GM12874 (cell line): ENCODE results near the gene POU6F1.

Experiments
- CTCF ChIP-seq: IDR thresholded peaks from 2 replicates; pipeline ENCODE4 v1.5.1; 2011; ENCODE audit warnings: low read depth, mild to moderate bottlenecking, control low read depth, low read length, moderate library complexity; ENCODE audit not compliant: insufficient read depth

POU6F1 gene

DNA sequence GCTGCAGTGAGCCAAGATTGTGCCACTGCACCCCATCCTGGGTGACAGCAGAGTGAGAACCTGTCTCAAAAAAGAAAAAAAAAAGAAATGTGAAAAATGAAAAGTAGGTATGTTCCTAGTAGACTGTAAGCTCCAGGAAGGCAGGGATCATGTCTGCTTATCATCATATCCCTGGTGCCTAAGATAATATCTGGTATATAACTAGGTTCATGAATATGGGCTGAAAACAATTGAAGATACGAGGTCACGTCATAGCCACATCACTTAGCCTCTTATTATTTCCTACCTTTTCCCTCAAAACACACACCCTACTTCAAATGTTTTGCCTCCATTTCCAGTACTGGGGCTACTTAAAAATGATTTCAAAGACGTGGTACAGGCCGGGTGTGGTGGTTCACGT is 3.0 kb downstream of the POU6F1 start:
- no peak for TF ChIP-seq CTCF

DNA sequence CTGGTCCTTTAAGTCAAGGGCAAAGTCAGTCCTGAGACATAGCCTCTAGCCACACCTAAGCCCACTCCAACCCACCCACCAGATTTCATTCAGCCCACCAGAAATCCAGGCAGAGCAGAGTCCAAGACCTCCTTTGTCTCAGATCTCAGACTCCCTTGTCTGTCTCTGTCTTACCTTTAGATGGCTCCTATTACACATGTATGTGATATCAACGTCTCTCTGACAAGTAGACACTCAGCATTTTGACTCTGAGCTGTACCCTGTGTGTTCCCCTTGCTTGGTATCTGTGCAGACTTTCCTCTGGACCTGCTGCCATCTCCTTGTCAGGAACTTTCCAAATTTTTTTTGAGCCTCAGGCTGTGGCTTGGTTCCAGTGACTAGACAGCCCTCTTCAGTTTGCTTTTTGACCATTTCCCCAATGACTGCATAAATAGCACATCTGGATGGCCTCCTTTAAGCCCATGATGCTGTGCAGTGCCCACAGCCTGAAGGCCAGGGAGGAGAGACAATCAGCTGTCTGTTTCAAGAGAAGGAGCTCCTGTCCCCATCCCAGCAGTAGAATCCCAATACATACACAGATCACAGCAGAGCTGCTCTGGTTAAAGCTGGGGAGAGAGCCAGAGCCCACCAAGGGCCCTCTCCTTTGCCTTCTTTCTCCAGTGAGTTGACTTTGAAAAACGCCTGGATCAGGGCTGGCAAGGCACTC is 7.0 kb downstream of the POU6F1 start:
- TF ChIP-seq CTCF = no peak

- TF ChIP-seq CTCF = no peak
These were observed 8.6 kb downstream of the POU6F1 start for GRCh38 chr12:51209259-51209658.

GRCh38 chr12:51208016-51208660 is 9.7 kb downstream of the POU6F1 start:
- TF ChIP-seq CTCF = no peak

GRCh38 chr12:51205350-51205749 is 12.5 kb downstream of the POU6F1 start:
- no peak for TF ChIP-seq CTCF

DNA sequence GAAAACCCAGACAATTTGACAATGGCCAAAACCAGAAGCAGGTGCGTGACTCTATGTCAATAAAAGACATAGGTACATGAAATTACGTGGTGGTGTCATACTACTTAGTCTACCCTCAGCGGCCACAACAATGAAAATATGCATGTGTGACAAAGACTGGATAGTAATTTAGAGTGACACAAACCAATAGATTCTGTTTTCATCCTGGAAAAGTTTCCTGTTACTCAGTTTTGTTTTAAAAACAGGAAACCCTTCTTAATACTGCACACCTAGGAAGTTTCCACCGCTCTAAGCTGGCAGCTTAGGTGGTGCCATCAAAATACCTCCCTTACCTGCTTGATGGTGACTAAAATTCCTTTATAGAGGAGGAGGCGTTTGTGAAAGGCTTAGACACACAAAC is 15.1 kb downstream of the POU6F1 start:
- no peak for TF ChIP-seq CTCF

DNA sequence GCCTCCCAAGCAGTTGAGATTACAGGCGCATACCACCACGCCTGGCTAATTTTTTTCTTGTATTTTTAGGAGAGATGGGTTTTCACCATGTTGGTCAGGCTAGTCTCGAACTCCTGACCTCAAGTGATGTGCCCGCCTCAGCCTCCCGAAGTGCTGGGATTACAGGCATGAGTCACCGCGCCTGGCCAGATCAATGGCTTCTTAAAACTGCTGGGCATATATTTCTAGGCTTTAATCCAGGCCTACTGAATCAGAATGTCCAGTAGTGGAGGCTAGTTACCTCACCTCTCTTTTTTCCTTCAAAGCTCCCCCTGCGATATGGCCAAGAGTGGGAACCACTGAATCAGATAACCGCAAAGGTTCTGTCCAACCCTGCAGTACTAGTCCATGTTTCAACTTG is 17.1 kb downstream of the POU6F1 start:
- TF ChIP-seq CTCF = no peak
